Coronary artery (tissue), 2 donors: ENCODE measurements around the gene PGLYRP1.
A peak's percentile ranks its signal among the peaks of the same experiment; 100 is the strongest.

Source experiments
- DNase-seq: peaks from one replicate; pipeline ENCODE4 v3.0.0-alpha.2; 2017; ENCODE audit warnings: low spot score
- H3K27ac ChIP-seq, 2 donors: fragments of 200-600 bp; sonication (generic); one replicate each; pipeline ENCODE4 v1.5.1; 2016 to 2019
- H3K4me3 ChIP-seq: fragments of 200-600 bp; sonication (generic); 2 replicates; pipeline ENCODE4 v1.5.1; 2016; ENCODE audit warnings: mild to moderate bottlenecking, moderate library complexity
- CTCF ChIP-seq: fragments of 200-600 bp; sonication (generic); IDR thresholded peaks from one replicate; pipeline ENCODE4 v1.5.1; 2019; ENCODE audit warnings: antibody characterized with exemption

Gene PGLYRP1

GRCh38 chr19:45976178-45976577 lies 46.7 kb downstream of the PGLYRP1 start:
- TF ChIP-seq CTCF = no peak
- no peak for DNase-seq
- Histone ChIP-seq H3K27ac (no peak overlapping the region), H3K4me3 (no peak overlapping the region)

GRCh38 chr19:45975306-45976070 lies 47.4 kb downstream of the PGLYRP1 start:
- no peak for DNase-seq
- no peak for TF ChIP-seq CTCF

GRCh38 chr19:45973553-45974338 lies 49.1 kb downstream of the PGLYRP1 start, which contains the start of gene NOVA2:
NOVA2 (minus strand) TSS chr19:45973865; CDS start chr19:45973351, 514 bp downstream.
- peak within 1 kb of the TSS; percentile 66 for H3K4me3 ChIP-seq

More at GRCh38 chr19:45975306-45976070, 47.4 kb downstream of the PGLYRP1 start:
- H3K27ac ChIP-seq = no peak overlapping the region
- no peak overlapping the region for H3K4me3 ChIP-seq

GRCh38 chr19:45972947-45973540 lies 49.8 kb downstream of the PGLYRP1 start:
- DNase-seq = no peak
- peak overlapping the region; percentile 66 for H3K4me3 ChIP-seq
- no peak for TF ChIP-seq CTCF
- H3K27ac ChIP-seq = peak overlapping the region in 1 of 2 donors; percentile 60

More at GRCh38 chr19:45973553-45974338, 49.1 kb downstream of the PGLYRP1 start, which contains the start of gene NOVA2:
- no peak for TF ChIP-seq CTCF
- H3K27ac ChIP-seq = peak within 1 kb of the TSS in 1 of 2 donors; percentile 75
- DNase-seq = no peak

- H3K27ac ChIP-seq = peak overlapping the region in 1 of 2 donors; percentile 60
- no peak for DNase-seq
- no peak for TF ChIP-seq CTCF
- H3K4me3 ChIP-seq = peak overlapping the region; percentile 66
These were observed 50.5 kb downstream of the PGLYRP1 start for GRCh38 chr19:45972081-45972946.

GRCh38 chr19:45971260-45971902 lies 51.5 kb downstream of the PGLYRP1 start:
- no peak for DNase-seq
- TF ChIP-seq CTCF = no peak
- peak overlapping the region in 1 of 2 donors; percentile 32 for H3K27ac ChIP-seq
- H3K4me3 ChIP-seq = peak overlapping the region; percentile 66
